ENCODE results near the gene FAM83F. TPM values are rescaled to one million over a fixed set of nuclear protein-coding genes. Genes with fewer than 3 reads are reported as not detected.

Gene FAM83F
- total and polyA plus RNA-seq, 4 donors = 0.39 to 1.5 (median 1.2) TPM

DNA sequence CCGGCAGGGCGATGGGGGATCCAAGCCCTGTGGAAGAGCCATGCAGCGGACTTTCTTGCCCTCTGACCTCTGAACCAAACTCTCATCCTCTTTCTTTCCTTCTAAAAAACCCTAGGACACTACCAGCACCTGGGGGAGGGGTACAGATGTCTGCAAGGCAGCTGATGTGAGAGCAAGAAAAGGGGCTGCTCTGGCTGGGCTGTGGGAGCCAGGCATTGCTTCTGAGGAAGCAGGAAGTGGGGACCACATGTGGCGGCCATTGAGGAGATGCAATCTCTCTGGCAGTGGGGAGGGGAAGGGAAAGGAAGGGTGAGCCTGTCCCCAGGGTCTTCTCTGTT is 36.0 kb downstream of the FAM83F start:
- Histone ChIP-seq H3K27ac (ENCODE audit: low read depth in 1 of 2, low read length in 2 of 2) (no peak overlapping the region), H3K27me3 (ENCODE audit: control insufficient read depth in 4 of 4, insufficient read depth in 4 of 4, low read length in 3 of 4) (no peaks in the 10 kb centered on the region), H3K9ac (ENCODE audit: low read depth in 1 of 2, low read length in 2 of 2) (no peak overlapping the region), H3K4me3 (ENCODE audit: low read depth in 1 of 3, low read length in 3 of 3) (no peak overlapping the region), H3K9me3 (ENCODE audit: control insufficient read depth in 4 of 4, low read length in 3 of 4) (no peaks in the 10 kb centered on the region), H3K36me3 (ENCODE audit: control insufficient read depth in 4 of 4, insufficient read depth in 3 of 4, low read depth in 1 of 4, low read length in 3 of 4) (no peaks in the 10 kb centered on the region), H3K4me1 (ENCODE audit: control insufficient read depth in 4 of 4, insufficient read depth in 4 of 4, low read length in 3 of 4) (peaks cover 0 to 5% (median 0%) of the 10 kb centered on the region in 4 donors)
- TF ChIP-seq FOXA2 (IDR thresholded peaks at IDR 0.05) (no peak), SP1 (IDR thresholded peaks at IDR 0.05) (no peak), REST (IDR thresholded peaks at IDR 0.05) (no peak), NR2F2 (IDR thresholded peaks at IDR 0.05) (no peak), RAD21 (IDR thresholded peaks at IDR 0.05) (no peak), TAF1 (conservative IDR thresholded peaks at IDR 0.05) (no peak), GABPA (IDR thresholded peaks at IDR 0.05 in 1 of 2, conservative IDR thresholded peaks at IDR 0.05 in 1 of 2) (no peak), HNF4A (conservative IDR thresholded peaks at IDR 0.05) (no peak), RXRA (IDR thresholded peaks at IDR 0.05) (no peak), ZBTB33 (IDR thresholded peaks at IDR 0.05) (no peak), HNF4G (IDR thresholded peaks at IDR 0.05) (no peak), EGR1 (IDR thresholded peaks at IDR 0.05; ENCODE audit: low read depth in 2 of 2) (no peak), ATF3 (IDR thresholded peaks at IDR 0.05) (no peak), YY1 (IDR thresholded peaks at IDR 0.05) (no peak), JUND (IDR thresholded peaks at IDR 0.05) (no peak), FOXA1 (IDR thresholded peaks at IDR 0.05) (no peak)
- TF ChIP-seq, protein P1, sequence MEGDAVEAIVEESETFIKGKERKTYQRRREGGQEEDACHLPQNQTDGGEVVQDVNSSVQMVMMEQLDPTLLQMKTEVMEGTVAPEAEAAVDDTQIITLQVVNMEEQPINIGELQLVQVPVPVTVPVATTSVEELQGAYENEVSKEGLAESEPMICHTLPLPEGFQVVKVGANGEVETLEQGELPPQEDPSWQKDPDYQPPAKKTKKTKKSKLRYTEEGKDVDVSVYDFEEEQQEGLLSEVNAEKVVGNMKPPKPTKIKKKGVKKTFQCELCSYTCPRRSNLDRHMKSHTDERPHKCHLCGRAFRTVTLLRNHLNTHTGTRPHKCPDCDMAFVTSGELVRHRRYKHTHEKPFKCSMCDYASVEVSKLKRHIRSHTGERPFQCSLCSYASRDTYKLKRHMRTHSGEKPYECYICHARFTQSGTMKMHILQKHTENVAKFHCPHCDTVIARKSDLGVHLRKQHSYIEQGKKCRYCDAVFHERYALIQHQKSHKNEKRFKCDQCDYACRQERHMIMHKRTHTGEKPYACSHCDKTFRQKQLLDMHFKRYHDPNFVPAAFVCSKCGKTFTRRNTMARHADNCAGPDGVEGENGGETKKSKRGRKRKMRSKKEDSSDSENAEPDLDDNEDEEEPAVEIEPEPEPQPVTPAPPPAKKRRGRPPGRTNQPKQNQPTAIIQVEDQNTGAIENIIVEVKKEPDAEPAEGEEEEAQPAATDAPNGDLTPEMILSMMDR (IDR thresholded peaks at IDR 0.05; ENCODE audit: low read depth, low read length, missing input control) = no peak
- TF ChIP-seq, protein P2, sequence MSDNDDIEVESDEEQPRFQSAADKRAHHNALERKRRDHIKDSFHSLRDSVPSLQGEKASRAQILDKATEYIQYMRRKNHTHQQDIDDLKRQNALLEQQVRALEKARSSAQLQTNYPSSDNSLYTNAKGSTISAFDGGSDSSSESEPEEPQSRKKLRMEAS (IDR thresholded peaks at IDR 0.05) = no peak
- WGBS = 86% methylated on average over 4 of the region's 4 CpGs
- no peak for DNase-seq (ENCODE audit: low spot score)
